Spinal cord (tissue), 10 donors: ENCODE results near the gene SLC4A2. TPM values are rescaled to one million over a fixed set of nuclear protein-coding genes. Genes with fewer than 3 reads are reported as not detected.

Experiments
- DNase-seq, 6 donors: peaks; one replicate each; pipeline versions ENCODE4 v3.0.0 to v3.0.0-alpha.2; 2013 to 2015; ENCODE audit warnings: low spot score in 6 of 6, low read depth in 4 of 6
- H3K27ac ChIP-seq: one replicate; pipeline ENCODE4 v1.5.1; 2013; ENCODE audit warnings: low read depth, low read length, control low read depth
- H3K27me3 ChIP-seq: one replicate; pipeline ENCODE4 v1.6.1; 2013; ENCODE audit warnings: low read length; ENCODE audit not compliant: control insufficient read depth, insufficient read depth
- H3K36me3 ChIP-seq: one replicate; pipeline ENCODE4 v1.6.1; 2013; ENCODE audit warnings: low read length; ENCODE audit not compliant: control insufficient read depth, insufficient read depth
- H3K4me1 ChIP-seq: one replicate; pipeline ENCODE4 v1.6.1; 2013; ENCODE audit warnings: low read length; ENCODE audit not compliant: control insufficient read depth, insufficient read depth
- H3K4me3 ChIP-seq: one replicate; pipeline ENCODE4 v1.5.1; 2013; ENCODE audit warnings: low read depth, low read length, control low read depth
- H3K9me3 ChIP-seq: one replicate; pipeline ENCODE4 v1.6.1; 2013; ENCODE audit warnings: low read length; ENCODE audit not compliant: control insufficient read depth, insufficient read depth
- WGBS: methylation state at CpG from one replicate; pipeline ENCODE4 v1.1.5; 2013; ENCODE audit warnings: missing lambda C conversion rate; ENCODE audit not compliant: insufficient coverage; 5-methylcytosine and 5-hydroxymethylcytosine counted together
- polyA plus RNA-seq, 2 donors: library from polyadenylated mRNA; unstranded; fragments of 120-200 nt; gene quantifications; one replicate each; pipeline ENCODE4 v1.2.1, GENCODE V29; 2013; ENCODE audit not compliant: insufficient read length in 2 of 2
- total RNA-seq, 2 donors: library from RNA; depleted of rRNA in 1 of 2; stranded (reverse); fragments of 120-200 nt in 1 of 2; fragments of >200 nt in 1 of 2; gene quantifications; one replicate each; pipeline versions ENCODE4 v1.2.3 to v1.2.4, GENCODE V29; 2013 to 2014
- donor health status: healthy.

The SLC4A2 gene
- total and polyA plus RNA-seq, 4 donors: 27.5 to 101 (median 79.5) TPM

DNA sequence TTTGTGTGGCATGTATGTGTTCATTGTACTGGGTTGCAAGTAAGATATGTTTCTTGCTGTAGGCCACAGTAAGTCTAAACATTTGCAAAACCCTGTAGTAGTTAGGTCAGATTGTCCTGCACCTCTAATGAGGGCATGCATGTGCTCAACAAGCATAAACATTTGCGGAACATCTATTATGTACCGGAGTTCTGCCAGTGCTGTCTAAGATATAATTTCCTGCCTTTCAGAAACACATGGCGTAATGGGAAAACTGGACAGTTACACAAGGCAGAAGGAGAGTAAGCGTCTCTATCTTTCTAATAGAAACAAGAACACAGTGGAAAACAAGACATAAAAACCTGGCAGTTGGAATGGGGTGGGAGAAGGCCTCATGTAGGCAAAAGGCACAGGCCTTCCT, 28.4 kb upstream of the SLC4A2 start:
- no peak overlapping the region for H3K4me3 ChIP-seq
- WGBS: 94% methylated on average over 2 of the region's 4 CpGs
- H3K27me3 ChIP-seq: no peaks in the 10 kb centered on the region
- peaks cover 24% of the 10 kb centered on the region for H3K4me1 ChIP-seq
- H3K36me3 ChIP-seq: peaks cover 47% of the 10 kb centered on the region
- H3K9me3 ChIP-seq: no peaks in the 10 kb centered on the region
- DNase-seq: no peak
- H3K27ac ChIP-seq: no peak overlapping the region

DNA sequence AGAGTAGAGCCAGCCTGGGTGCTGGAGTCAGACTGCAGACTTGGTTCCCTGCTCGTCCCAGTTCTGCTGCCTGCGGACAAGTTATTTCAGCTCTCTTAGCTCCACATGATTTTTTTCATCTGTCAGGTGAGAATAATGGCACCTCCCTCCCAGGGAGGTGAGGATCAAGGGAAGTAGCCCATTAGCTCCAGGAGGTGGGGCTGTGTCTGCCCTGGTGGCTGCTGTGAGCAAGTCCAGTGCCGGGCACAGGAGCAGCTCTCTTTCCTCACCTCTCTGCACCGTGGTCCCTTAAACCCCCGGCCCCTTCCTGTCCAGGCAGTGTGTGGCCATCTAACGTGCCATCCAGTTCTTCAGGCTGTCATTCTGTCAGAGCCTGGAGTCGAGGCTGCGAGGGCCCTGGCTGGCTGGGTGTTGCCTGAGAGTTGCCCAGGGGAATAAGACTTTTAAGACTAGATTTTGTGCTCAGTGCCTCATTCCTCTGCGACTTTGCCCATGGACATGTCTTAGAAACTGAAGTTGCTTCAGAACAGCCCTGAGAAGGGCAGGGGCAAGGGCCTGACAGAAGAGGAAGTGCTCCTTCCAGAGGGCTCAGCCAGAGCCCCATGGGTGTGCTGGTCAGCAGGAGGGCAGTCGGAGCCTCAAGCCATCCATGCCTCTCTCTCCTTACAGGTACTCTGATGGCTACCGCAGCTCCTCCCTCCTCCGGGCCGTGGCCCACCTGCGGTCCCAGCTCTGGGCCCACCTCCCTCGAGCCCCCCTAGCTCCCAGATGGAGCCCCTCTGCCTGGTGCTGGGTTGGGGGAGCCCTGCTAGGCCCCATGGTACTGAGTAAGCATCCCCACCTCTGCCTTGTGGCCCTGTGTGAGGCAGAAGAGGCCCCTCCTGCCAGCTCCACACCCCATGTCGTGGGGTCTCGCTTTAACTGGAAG, 26.2 kb upstream of the SLC4A2 start:
- no peak for DNase-seq
- Histone ChIP-seq H3K36me3 (peaks cover 69% of the 10 kb centered on the region), H3K9me3 (no peaks in the 10 kb centered on the region), H3K4me1 (peaks cover 15% of the 10 kb centered on the region), H3K4me3 (no peak overlapping the region), H3K27ac (no peak overlapping the region), H3K27me3 (no peaks in the 10 kb centered on the region)
- WGBS: 85% methylated on average over 12 of the region's 17 CpGs

DNA sequence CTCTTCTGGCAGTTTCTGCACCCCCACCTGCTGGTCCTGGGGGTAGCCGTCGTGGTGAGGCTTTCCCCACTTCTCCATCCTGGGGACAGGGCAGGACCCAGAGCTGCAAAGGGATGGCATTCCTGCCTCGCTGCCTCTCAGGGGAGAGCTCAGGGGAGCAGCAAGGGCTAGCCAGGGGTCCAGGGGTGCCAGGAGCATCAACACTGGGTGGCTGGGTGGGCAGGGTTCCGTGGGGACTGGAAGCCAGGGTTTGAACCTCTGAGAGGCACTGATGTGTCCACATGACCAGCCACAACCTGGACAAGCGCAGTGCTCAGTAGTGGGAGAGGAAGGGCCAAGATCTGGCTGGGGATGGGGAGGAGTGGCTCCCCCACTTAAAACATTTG, 25.5 kb upstream of the SLC4A2 start:
- H3K4me1 ChIP-seq: peaks cover 13% of the 10 kb centered on the region
- no peak overlapping the region for H3K4me3 ChIP-seq
- 82% methylated on average over 4 of the region's 5 CpGs for WGBS
- peaks cover 76% of the 10 kb centered on the region for H3K36me3 ChIP-seq
- DNase-seq: no peak
- no peaks in the 10 kb centered on the region for H3K27me3 ChIP-seq
- no peaks in the 10 kb centered on the region for H3K9me3 ChIP-seq
- no peak overlapping the region for H3K27ac ChIP-seq

GRCh38 chr7:151034312-151035025, 24.9 kb upstream of the SLC4A2 start:
- Histone ChIP-seq H3K9me3 (no peaks in the 10 kb centered on the region), H3K27ac (no peak overlapping the region), H3K4me1 (peaks cover 9% of the 10 kb centered on the region), H3K4me3 (no peak overlapping the region), H3K36me3 (peaks cover 82% of the 10 kb centered on the region), H3K27me3 (no peaks in the 10 kb centered on the region)
- DNase-seq: no peak
- WGBS: 96% methylated on average over 17 of the region's 21 CpGs

DNA sequence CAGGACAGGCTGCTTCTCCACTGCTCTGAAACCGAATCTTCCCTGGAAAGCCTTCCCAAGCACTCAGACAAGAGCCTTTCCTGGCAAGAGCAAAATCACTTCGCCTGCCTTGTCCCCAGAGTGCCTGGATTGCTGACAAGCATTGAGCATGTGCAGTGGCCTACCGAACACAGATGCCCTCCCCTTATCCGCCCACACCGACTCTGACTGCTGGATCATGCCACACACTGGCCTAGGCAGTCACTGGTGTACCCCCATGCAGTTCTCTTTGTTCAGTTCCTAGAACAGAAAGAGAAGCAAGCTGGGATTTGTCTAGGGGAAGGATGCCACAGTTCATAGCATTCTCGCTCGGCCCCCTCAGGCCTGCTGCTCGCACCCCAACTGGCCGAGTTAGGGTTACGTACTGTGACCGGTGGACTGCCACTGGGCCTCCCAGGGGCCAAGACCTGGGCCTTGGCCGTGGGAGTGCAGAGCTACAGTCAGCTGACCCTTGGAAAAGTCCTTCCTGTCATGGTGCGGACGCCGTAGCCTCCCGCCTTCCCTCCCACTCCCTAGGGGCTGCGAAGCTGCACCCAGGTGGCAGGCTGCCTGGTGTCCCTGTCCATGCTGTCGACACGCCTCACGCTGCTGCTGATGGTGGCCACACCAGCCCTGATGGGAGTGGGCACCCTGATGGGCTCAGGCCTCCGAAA, 24.2 kb upstream of the SLC4A2 start:
- H3K36me3 ChIP-seq: peaks cover 89% of the 10 kb centered on the region
- H3K27ac ChIP-seq: no peak overlapping the region
- H3K9me3 ChIP-seq: no peaks in the 10 kb centered on the region
- H3K4me3 ChIP-seq: no peak overlapping the region
- no peaks in the 10 kb centered on the region for H3K27me3 ChIP-seq
- peaks cover 4% of the 10 kb centered on the region for H3K4me1 ChIP-seq
- no peak for DNase-seq
- 82% methylated on average over 21 of the region's 21 CpGs for WGBS

DNA sequence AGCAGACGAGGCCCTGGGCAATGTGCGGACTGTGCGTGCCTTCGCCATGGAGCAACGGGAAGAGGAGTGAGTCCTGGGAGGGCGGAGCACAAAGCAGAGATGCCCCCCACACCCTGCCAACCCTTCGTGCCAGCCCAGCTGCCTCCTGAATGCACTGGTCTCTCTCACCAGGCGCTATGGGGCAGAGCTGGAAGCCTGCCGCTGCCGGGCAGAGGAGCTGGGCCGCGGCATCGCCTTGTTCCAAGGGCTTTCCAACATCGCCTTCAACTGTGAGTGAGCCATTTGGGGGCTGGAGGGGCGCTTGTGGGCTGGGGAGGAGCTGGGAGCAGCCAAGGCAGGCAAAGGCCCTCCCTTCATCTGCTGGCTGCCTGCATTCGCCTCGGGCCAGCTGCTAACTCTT, 23.5 kb upstream of the SLC4A2 start:
- no peaks in the 10 kb centered on the region for H3K9me3 ChIP-seq
- H3K4me3 ChIP-seq: no peak overlapping the region
- peaks cover 96% of the 10 kb centered on the region for H3K36me3 ChIP-seq
- H3K4me1 ChIP-seq: peaks cover 4% of the 10 kb centered on the region
- DNase-seq: no peak
- H3K27me3 ChIP-seq: no peaks in the 10 kb centered on the region
- WGBS: 94% methylated on average over 16 of the region's 17 CpGs
- no peak overlapping the region for H3K27ac ChIP-seq

- Histone ChIP-seq H3K9me3 (no peaks in the 10 kb centered on the region), H3K27me3 (no peaks in the 10 kb centered on the region), H3K27ac (no peak overlapping the region), H3K4me3 (no peak overlapping the region), H3K4me1 (peaks cover 4% of the 10 kb centered on the region), H3K36me3 (peaks cover 100% of the 10 kb centered on the region)
- 73% methylated on average over 8 of the region's 12 CpGs for WGBS
- DNase-seq: no peak
Observed at GRCh38 chr7:151038951-151039849, 20.2 kb upstream of the SLC4A2 start.

DNA sequence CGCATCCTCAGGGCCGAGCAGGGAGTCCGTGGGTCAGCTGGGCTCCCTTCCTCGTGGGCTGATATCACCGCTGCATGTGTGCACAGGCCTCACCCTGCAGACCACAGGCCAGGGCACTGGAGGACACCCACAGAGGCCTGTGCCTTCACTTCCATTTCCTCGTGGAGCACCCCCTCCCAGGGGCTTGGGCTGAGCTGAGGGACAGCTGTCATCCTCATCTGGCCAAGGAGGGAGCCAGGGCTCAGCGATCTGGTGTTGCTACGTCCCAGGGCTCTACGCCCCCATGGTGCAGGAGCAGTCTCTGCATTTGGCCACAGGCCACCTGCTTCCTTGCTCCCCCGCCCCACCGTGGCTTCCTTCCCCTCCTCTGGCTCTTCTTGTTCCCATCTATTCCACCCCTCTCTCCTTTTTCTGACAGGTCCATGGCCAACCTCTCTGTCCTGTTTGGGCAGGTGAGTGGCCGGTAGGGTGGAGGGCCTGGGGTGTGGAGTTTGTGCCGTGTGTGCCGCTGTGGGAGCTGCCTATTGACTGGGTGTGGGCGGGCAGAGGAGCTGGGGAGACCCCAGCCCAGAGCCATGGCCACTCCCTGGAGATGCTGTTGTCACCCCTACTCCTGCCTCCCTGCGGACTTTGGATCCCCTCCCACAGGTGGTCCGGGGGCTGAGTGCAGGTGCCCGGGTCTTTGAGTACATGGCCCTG, 19.4 kb upstream of the SLC4A2 start:
- WGBS: 81% methylated on average over 15 of the region's 18 CpGs
- Histone ChIP-seq H3K4me1 (peaks cover 2% of the 10 kb centered on the region), H3K36me3 (peaks cover 100% of the 10 kb centered on the region), H3K27me3 (no peaks in the 10 kb centered on the region), H3K9me3 (no peaks in the 10 kb centered on the region), H3K27ac (no peak overlapping the region), H3K4me3 (no peak overlapping the region)
- DNase-seq: no peak
